HG02852 (cell line): ENCODE results near the gene PDPK1.
"Not testable (repeated sequence)": the region's sequence is repeated elsewhere in the genome, so short reads cannot be mapped to it uniquely, and the experiment has no call there.

ENCODE experiments used
- ATAC-seq: cut with Tn5 transposase; IDR thresholded peaks from one replicate; pipeline ENCODE4 v1.9.1; 2021; ENCODE audit warnings: mild to moderate bottlenecking, moderate library complexity; ENCODE audit not compliant: unreplicated experiment

The PDPK1 gene

DNA sequence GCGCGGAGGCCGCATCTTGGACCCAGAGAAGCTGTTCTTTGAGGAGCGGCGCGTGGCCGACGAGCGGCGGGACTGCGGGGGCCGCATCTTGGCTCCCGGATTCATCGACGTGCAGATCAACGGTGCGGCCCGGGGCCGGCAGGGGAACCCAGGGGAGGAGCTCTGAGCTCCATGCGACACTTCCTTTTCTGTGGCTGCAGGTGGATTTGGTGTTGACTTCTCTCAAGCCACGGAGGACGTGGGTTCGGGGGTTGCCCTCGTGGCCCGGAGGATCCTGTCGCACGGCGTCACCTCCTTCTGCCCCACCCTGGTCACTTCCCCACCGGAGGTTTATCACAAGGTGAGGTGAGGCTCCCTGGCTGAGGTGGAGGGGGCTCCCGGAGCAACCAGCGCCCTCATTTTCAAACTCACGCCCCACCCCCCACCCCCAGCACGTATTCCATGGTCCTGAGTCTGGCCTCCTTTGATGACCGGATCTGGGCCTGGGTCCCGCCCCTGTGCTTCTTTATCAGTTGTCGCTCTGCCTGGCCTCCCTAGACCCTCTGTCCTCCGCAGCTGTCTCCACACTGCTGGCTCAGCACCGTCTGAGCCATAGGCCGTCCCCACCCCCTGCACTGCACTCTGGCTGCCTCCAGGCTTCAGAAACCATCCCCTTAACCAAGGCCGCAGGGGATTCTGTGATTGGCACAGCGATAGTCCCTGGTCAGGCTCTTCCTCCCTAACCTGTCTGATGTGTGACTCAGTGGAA is 16.9 kb upstream of the PDPK1 start:
- no peak for ATAC-seq

- no peak for ATAC-seq
Observed at GRCh38 chr16:2523801-2524231, 14.0 kb upstream of the PDPK1 start.

DNA sequence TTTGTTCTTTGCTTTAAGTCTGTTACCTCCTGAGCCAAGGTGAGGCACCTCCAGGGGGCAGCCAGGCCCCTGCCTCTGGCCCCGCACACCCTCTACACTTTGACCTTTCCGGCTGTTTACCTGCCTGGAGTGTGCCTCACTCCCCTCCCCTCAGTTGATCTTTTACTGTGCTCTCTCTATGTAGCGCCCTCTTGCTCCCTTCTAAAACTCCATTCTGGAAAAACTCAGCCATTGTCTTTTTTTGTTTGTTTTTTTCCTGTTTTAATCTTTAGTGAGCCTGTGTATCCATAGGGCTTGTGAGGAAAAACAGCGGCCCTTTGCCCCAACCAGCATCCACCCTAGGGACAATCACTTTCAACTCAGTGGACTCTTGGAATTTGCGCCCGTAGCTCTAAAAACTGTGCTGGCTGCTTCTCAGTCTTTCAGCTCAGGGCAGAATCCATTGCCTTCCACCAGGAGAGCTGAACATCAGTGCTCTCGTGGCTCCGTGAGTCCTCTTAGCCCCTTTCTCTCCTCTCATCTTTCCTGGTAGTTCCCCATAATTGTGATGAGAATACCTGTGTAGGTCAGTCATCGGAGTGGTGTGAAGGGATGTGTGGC is 13.4 kb upstream of the PDPK1 start:
- no peak for ATAC-seq

DNA sequence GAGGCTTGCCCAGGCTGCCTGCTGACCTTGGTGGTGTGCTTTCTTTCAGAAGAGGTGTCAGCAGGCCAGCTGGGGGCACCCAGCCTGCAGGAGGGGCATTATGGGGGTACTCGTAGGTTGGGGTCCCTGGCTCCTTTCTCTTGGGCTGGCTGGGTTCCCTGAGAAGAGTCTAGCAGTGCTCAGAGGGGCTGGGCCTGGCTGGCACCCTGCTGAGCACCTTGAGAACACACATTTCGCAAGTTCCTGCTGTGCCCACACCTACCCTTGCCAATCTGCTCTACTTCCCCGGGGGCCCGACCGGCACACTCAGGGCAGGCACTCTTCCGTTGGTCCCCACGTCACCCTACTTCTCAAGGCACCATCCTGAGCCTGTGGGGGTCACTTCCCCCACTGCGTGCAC is 11.7 kb upstream of the PDPK1 start:
- ATAC-seq, result no peak

DNA sequence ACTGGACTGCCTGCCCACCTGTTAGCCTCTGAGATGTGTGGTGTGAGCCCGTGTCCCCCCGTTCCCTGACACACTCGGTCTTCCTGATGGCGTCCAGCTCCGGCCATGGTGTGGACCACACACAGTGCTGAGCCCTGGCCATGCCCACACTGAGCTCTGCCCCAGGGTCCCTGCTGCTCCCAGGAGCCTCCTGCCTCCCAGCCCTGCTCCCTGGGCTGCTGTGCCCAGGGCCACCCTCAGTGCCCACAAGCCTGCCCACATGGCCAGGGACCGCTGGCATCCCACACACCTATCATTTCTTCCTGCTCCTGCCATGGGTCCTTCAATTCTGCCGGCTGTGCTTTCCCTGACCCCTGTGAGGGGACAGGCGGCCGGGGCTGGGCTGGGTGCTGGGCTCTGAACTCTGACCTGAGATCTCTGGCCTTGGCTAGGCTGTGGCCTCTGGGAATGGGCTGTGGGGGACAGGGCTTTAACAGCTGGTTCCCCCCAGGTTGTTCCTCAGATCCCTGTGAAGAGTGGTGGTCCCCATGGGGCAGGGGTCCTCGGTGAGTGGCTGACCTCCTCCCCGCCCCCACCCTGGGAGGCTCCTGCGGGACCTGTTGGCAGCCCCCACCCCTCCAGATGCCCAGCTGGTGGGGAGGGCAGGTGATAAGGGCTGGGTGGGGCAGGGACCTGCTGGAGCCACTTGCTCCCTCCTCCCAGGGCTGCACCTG is 10.6 kb upstream of the PDPK1 start:
- ATAC-seq, result no peak

GRCh38 chr16:2527784-2528100 is 10.1 kb upstream of the PDPK1 start:
- ATAC-seq, result no peak

DNA sequence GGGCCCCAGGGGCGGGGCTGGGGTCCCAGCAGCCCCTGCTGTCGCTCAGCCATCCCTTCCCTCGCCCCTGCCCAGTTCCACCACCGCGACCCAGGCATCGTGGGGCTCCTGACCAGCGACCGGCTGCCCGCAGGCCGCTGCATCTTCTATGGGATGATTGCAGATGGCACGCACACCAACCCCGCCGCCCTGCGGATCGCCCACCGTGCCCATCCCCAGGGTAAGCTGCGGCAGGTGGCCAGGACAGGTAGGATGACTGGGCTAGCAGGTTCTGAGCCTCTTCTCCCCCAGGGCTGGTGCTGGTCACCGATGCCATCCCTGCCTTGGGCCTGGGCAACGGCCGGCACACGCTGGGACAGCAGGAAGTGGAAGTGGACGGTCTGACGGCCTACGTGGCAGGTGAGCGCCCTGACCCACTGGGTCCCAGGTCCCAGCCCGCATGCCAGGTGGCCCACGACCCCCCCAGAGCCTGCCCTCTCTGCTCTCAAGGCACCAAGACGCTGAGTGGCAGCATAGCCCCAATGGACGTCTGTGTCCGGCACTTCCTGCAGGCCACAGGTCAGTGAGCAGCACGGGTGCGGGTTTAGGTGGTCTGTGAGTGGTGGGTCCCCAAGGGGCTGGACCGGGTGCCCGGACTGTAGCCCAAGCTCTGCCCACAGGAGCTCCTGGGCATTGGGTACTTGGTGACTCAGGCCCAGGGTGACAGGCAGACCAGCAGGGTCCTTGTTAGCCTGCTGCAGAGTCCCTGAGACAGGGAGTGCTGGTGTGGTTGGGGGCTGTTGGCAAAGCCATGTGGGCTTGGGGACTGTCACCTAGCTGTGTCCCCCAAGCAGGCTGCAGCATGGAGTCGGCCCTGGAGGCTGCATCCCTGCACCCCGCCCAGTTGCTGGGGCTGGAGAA is 9.4 kb upstream of the PDPK1 start:
- ATAC-seq, result no peak

DNA sequence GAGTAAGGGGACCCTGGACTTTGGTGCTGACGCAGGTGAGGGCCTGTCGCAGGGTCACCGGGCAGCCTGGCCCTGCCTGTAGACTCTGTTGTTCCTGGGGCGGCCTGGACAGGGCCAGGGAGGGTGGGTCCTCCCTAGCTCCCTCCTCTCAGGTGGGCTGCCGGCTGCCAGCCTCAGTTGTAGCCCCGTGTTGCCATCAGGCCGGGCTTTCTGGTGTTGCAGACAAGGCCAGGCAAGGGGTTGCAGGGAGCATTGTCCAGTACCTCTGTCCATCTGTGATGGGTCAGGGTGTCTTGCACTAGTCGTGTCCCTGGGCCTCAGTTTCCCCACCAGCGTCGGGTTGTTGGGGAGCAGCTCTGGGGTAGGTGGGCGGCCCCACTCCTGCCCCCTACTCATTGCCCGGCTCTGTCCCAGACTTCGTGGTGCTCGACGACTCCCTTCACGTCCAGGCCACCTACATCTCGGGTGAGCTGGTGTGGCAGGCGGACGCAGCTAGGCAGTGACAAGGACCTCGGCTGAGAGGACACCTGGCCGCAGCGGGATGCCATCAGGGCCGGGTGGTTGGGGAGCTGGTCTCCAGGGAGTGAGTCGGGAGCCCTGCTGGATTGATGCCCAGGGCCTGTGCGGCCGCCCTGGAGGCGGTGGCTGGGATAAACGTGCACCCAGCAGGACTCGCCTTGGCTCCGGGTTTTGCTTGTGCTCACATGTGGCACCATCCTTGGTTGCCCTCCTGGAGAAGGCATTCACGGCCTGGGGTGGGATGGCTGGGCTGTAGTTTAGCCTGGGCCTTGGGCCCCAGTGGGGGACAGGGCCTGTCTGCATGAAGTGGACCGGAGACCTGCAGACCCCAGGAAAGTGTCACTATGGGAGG is 8.5 kb upstream of the PDPK1 start:
- no peak for ATAC-seq

GRCh38 chr16:2529961-2530628 is 7.7 kb upstream of the PDPK1 start:
- no peak for ATAC-seq

DNA sequence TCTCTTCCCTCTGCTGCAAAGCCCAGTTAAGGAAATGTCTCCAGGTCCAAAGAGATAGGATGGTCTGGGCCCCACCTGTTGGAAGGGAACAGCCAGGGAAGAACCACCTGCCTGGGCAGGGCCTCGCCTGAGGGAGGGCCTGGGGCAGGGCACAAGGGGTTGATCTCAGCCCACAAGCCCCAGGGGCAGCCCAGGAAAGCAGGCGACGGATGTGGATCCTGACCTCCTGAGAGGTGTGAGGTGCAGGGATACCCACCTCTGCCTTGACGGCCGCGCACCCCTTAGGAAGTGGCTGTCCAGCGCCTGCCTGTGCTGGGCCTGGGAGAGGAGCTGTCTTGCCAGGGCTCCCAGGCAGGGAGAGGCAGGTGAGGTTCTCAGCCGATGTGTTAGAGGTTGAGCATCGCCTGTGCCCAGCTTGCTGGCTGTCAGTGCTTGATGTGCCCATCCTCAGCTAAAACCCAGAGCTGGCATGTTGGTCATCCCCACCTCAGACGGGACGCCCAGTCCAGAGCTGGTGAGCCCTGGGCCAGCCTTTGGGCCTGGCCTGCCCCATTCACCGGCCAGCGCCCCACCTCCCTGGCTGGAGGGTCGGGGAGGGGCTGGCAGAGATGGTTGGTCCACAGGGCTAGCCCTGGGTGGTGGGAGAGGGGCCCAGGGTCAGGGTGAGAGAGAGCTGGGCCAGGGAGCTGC is 7.0 kb upstream of the PDPK1 start:
- no peak for ATAC-seq

- no peak for ATAC-seq
Observed at GRCh38 chr16:2531371-2531695, 6.5 kb upstream of the PDPK1 start, which contains the start of gene CEMP1. Gene CEMP1, minus strand, starts transcription at chr16:2531408. Its CDS starts 335 bp downstream, at chr16:2531073.

DNA sequence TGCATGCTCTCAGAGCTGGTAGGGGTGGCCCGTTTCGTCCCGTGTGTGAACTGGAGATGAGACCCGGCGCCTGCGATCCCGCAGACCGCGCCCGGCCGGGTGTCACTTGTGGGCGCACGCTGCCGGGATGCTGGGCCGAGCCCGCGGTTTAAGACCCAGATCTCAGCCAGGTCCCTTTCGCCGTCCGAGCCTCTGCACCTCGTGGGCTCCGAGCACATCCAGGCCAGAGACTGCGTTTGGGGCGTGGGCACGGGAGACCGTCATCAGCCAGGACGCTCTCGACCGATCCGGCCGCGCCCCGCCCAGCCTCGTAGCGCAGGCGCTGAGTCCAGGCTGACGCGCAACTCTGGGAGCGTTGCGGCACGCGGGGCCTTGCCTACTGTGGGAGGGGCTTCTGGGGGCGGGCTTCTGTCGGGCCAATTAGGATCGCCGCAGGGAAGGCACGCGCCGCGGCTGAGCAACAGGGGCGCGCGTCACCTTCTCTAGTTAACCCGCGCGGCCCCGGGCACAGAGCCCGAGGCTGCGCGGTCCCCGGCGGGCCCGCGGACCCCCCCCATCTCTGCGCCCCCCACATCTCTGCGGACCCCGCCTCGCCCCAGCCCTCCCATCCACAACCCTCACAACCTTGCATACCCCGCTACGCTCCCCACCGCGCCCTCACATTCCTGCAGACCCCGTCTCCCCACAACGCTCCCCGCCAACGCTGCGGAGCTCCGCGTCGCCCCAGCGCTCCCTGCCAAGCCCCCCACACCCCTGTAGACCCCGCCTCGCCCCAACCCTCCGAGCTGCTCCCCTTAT is 5.9 kb upstream of the PDPK1 start:
- peak; percentile 87 for ATAC-seq

- ATAC-seq, result no peak
Observed at GRCh38 chr16:2532494-2533141, 5.2 kb upstream of the PDPK1 start.

DNA sequence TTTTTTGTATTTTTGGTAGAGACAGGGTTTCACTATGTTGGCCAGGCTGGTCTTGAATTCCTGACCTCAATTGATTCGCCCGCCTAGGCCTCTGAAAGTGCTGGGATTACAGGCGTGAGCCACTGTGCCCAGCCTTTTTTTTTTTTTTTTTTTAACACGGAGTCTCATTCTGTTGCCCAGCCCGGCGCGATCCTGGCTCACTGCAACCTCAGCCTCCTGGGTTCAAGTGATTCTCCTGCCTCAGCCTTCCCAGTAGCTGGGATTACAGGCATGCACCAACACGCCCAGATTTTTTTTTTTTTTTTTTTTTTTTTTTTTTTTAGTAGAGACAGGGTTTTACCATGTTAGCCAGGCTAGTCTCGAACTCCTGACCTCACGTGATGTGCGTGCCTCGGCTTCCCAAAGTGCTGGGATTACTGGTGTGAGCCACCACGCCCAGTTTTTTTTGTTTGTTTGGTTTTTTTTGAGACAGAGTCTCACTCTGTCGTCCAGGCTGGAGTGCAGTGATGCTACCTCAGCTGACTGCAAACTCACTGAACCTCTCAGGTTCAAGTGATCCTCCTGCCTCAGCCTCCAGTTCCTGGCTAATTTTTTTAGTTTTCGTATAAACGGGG is 4.6 kb upstream of the PDPK1 start:
- not testable (repeated sequence) for ATAC-seq

DNA sequence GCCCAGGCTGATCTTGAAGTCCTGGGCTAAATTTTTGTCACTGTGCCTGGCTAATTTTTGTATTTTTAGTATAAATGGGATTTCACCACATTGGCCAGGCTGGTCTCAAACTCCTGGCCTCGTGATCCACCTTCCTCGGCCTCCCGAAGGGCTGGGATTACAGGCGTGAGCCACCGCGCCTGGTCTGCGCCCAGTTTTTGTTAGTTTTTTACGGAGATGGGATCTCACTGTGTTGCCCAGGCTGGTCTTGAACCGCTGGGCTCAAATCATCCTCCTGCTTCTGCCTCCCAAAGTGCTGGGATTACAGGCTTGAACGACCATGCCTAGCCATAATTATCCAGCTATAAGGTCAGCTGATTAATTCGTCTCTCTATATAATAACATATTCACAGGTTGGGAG is 3.9 kb upstream of the PDPK1 start:
- no peak for ATAC-seq

- not testable (repeated sequence) for ATAC-seq
Observed at GRCh38 chr16:2534335-2534734, 3.5 kb upstream of the PDPK1 start.

DNA sequence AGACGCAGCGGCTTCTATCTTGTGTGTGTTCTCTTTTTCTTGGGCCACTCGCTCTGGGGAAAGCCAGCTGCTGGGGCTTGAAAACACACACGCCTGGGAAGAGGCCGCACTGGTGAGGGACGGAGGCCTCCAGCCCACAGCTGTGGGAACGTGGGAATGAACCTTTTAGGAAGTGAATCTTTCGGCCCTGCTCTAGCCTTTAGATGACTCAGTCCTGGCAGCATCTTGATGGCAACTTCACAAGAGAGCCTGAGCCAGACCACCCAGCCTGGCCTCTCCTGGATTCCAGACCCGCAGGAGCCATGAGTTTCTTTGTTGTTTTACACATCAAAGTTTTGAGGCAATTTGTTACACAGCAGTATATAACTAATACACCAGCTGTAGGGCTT is 2.2 kb upstream of the PDPK1 start:
- no peak for ATAC-seq
